Large intestine (tissue), 3 donors: ENCODE results near the gene TFR2. TPM values are rescaled to one million over a fixed set of nuclear protein-coding genes. Genes with fewer than 3 reads are reported as not detected.
"Not testable (repeated sequence)": the region's sequence is repeated elsewhere in the genome, so short reads cannot be mapped to it uniquely, and the experiment has no call there.

ENCODE experiments used
- DNase-seq, 2 donors: peaks; one replicate each; pipeline versions ENCODE4 v3.0.0 to v3.0.0-alpha.2; 2013
- H3K27ac ChIP-seq: one replicate; pipeline ENCODE4 v1.5.1; 2013; ENCODE audit warnings: low read length
- H3K27me3 ChIP-seq: 2 replicates; pipeline ENCODE4 v1.6.1; 2013; ENCODE audit warnings: low read length; ENCODE audit not compliant: control insufficient read depth, insufficient read depth
- H3K36me3 ChIP-seq: 2 replicates; pipeline ENCODE4 v1.6.1; 2013; ENCODE audit warnings: low read length; ENCODE audit not compliant: control insufficient read depth, insufficient read depth
- H3K4me1 ChIP-seq: one replicate; pipeline ENCODE4 v1.6.1; 2013; ENCODE audit warnings: low read length; ENCODE audit not compliant: control insufficient read depth, insufficient read depth
- H3K4me3 ChIP-seq: one replicate; pipeline ENCODE4 v1.5.1; 2013; ENCODE audit warnings: low read length
- H3K9me3 ChIP-seq: one replicate; pipeline ENCODE4 v1.6.1; 2013; ENCODE audit warnings: mild to moderate bottlenecking, low read depth, low read length, moderate library complexity; ENCODE audit not compliant: control insufficient read depth
- WGBS: methylation state at CpG from one replicate; pipeline ENCODE4 v1.1.5; 2013; ENCODE audit warnings: low lambda C conversion rate; ENCODE audit not compliant: insufficient coverage; 5-methylcytosine and 5-hydroxymethylcytosine counted together
- polyA plus RNA-seq: library from polyadenylated mRNA; unstranded; fragments of 120-200 nt; gene quantifications from one replicate; pipeline ENCODE4 v1.2.1, GENCODE V29; 2013

Gene TFR2
- polyA plus RNA-seq, 1 donor, result 2.7 TPM

DNA sequence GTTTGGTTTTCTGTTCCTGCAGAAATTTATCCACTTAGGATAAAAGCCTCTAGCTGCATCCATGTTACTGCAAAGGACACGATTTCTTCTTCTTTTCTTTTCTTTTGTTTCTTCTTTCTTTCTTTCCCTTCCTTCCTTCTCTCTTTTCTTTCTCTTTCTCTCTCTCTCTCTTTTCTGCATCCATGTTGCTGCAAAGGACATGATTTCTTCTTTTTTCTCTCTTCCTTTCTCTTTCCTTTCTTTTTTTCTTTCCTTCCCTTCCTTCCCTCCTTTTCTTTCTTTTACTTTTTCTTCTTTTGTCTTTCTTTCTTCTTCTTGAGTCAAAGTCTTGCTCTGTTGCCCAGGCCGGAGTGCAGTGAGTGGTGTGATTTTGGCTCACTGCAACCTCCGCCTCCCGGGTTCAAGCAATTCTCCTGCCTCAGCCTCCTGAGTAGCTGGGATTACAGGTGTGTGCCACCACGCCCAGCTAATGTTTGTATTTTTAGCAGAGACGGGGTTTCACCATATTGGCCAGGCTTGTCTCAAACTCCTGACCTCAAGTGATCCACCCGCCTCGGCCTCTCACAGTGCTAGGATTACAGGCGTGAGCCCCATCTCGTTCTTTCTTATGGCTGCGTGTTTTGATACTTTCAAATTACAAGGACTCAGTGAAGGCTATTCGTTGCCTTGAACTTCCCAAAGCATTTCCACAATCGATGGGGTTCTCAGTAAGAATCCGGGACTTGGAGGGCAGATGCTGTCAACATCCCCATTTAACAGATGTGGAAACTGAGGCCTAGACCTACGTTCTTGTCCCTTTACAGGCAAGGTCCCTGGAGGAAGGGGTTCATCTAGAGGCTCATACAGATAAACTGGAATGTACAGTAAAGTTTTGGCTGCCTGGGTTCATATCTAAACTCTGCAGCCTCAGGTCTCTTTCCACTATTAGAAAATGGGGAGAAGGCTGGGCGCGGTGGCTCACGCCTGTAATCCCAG lies 30.3 kb upstream of the TFR2 start:
- Histone ChIP-seq H3K4me1 (peaks cover 3% of the 10 kb centered on the region), H3K27me3 (peaks cover 5% of the 10 kb centered on the region), H3K36me3 (peaks cover 3% of the 10 kb centered on the region), H3K27ac (no peak overlapping the region), H3K9me3 (no peaks in the 10 kb centered on the region), H3K4me3 (no peak overlapping the region)
- no peak for DNase-seq
- 100% methylated on average over 1 of the region's 18 CpGs for WGBS

DNA sequence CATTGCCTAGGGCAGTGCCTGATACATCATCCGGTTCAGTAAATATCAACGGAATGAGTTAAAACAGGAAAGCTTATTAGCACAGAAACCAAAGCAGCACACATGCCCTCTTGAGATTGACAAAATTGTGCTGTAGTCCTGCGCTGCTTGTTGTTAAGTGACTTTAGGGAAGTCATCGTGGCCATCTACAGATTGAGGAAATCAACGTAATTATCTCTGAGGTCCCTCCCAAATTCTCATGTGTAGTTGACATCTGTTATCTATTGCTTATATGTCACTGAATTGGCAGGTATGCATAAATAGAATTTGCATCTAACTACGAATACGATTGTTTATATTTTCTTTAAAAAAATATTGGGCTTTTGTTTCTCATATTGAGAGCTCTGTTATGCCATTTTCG lies 28.7 kb upstream of the TFR2 start:
- H3K36me3 ChIP-seq, result no peaks in the 10 kb centered on the region
- no peaks in the 10 kb centered on the region for H3K9me3 ChIP-seq
- no peaks in the 10 kb centered on the region for H3K4me1 ChIP-seq
- DNase-seq, result no peak
- 100% methylated on average over 3 of the region's 8 CpGs for WGBS
- H3K27ac ChIP-seq, result no peak overlapping the region
- peaks cover 7% of the 10 kb centered on the region for H3K27me3 ChIP-seq
- H3K4me3 ChIP-seq, result no peak overlapping the region

DNA sequence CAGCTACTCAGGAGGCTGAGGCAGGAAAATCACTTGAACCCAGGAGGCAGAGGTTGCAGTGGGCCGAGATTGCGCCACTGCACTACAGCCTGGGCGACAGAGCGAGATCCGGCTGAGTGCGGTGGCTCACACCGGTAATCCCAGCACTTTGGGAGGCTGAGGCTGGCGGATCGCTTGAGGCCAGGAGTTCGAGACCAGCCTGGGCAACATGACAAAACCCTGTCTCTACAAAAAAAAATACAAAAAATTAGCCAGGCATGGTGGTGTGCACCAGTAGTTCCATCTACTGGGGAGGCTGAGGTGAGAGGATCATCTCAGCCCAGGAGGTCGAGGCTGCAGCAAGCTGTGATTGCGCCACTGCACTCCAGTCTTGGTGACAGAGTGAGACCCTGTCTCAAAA lies 27.8 kb upstream of the TFR2 start:
- H3K36me3 ChIP-seq, H3K9me3 ChIP-seq, H3K27me3 ChIP-seq, DNase-seq, H3K4me3 ChIP-seq, H3K4me1 ChIP-seq, H3K27ac ChIP-seq: not testable (repeated sequence)
- no CpG with 5 or more reads among the region's 12 CpGs for WGBS

GRCh38 chr7:100668069-100668449 lies 26.7 kb upstream of the TFR2 start:
- Histone ChIP-seq H3K9me3 (no peaks in the 10 kb centered on the region), H3K27ac (no peak overlapping the region), H3K36me3 (no peaks in the 10 kb centered on the region), H3K4me1 (no peaks in the 10 kb centered on the region), H3K27me3 (peaks cover 7% of the 10 kb centered on the region), H3K4me3 (no peak overlapping the region)
- 100% methylated on average over 1 of the region's 2 CpGs for WGBS
- no peak for DNase-seq

- Histone ChIP-seq H3K4me3 (no peak overlapping the region), H3K4me1 (no peaks in the 10 kb centered on the region), H3K27ac (no peak overlapping the region), H3K27me3 (peaks cover 7% of the 10 kb centered on the region), H3K36me3 (no peaks in the 10 kb centered on the region), H3K9me3 (no peaks in the 10 kb centered on the region)
- DNase-seq, result no peak
- 87% methylated on average over 4 of the region's 16 CpGs for WGBS
Measured at GRCh38 chr7:100667331-100668068, 26.1 kb upstream of the TFR2 start.

DNA sequence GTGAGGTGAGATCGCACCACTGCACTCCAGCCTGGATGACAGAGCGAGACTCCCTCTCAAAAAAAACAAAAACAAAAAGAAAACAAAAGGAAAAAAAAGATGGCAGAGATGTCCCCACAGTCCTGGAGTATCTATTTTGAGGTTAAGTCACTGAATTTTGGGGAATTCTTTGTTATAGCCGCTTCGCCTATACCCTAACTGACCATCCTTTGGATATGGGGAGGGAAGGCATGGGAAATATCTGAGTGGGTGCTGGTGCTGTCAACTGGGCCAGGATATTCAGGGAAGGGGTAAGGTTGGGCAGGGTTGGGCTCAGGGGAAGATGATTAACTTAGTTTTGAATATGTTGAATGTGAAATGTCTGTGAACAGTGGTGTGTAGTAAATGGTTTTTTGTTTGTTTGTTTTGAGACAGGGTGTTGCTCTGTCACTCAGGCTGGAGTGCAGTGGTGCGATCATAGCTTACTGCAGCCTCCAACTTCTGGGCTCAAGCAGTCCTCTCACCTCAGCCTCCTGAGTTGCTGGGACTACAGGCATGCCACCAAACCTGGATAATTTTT lies 23.9 kb upstream of the TFR2 start:
- peaks cover 6% of the 10 kb centered on the region for H3K27me3 ChIP-seq
- H3K4me3 ChIP-seq, result no peak overlapping the region
- no peaks in the 10 kb centered on the region for H3K36me3 ChIP-seq
- no peak overlapping the region for H3K27ac ChIP-seq
- H3K4me1 ChIP-seq, result no peaks in the 10 kb centered on the region
- no peaks in the 10 kb centered on the region for H3K9me3 ChIP-seq
- DNase-seq, result no peak
- no CpG with 5 or more reads among the region's 5 CpGs for WGBS

DNA sequence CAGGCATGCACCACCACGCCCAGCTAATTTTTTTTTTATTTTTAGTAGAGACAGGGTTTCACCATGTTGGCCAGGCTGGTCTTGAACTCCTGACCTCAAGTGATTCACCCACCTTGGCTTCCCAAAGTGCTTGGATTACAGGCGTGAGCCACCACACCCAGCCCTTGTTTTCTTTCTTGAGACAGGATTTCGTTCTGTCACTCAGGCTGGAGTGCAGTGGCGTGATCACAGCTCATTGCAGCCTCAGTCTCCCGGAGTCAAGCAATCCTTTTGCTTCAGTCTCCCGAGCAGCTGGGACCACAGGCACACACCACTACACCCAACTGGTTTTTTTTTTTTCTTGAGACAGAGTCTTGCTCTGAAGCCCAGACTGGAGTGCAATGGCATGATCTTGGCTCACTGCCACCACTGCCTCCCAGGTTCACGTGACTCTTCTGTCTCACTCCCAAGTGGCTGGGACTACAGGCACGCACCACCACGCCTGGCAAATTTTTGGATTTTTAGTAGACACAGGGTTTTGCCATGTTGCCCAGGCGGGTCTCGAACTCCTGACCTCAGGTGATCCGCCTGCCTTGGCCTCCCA lies 20.9 kb upstream of the TFR2 start:
- not testable (repeated sequence) for DNase-seq, H3K4me1 ChIP-seq, H3K27ac ChIP-seq, H3K4me3 ChIP-seq, H3K9me3 ChIP-seq, H3K36me3 ChIP-seq
- peaks cover 14% of the 10 kb centered on the region for H3K27me3 ChIP-seq
- WGBS, result no CpG with 5 or more reads among the region's 12 CpGs

DNA sequence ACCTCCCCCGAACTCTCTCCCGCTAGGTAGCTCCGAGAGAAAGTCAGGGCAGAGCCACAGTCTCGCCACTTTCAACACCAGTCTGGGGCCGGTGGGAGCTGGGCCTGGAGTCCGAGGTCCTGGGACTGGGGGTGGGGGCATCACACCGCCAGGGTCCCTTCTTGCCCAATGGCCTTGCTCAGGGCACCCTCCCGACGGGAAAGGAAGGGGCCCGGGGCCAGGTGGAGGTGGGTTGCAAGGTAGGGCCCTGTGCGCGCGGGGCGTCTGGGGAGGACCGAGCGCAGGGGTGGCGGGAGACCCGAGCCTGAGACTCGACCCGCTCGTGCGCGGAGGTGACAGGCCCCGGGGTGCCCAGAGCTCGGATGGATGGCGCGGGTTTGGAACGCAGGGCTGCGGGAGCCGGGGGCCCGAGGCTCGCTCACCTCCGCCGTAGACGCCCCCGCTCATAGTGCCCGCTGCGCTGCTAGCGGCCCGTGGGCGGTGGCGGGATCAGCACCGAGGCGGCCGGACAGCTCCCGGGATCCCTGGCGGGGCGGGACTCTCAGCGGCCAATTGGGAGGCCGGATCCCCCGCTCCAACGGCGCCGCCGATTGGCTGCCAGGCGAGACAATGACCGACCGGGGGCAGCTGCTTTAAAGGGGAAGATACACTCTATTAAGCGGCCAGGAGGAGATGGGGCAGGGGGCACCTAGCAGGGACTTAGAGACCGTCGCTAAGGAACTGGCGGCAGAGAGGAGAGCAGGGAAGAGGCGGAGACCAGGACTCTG lies 14.7 kb upstream of the TFR2 start, which contains the start of gene ACTL6B:
ACTL6B (minus strand) TSS at position 541 of the 767 bp plus-strand sequence; CDS start at position 447, 94 bp downstream.
- DNase-seq, result peak in 1 of 2 donors; percentile 55
- no CpG with 5 or more reads among the region's 63 CpGs for WGBS
- Histone ChIP-seq H3K9me3 (peaks cover 10% of the 10 kb centered on the region), H3K27me3 (peaks cover 41% of the 10 kb centered on the region), H3K4me3 (no peak within 1 kb of the TSS), H3K36me3 (no peaks in the 10 kb centered on the region), H3K4me1 (no peaks in the 10 kb centered on the region), H3K27ac (no peak within 1 kb of the TSS)

- DNase-seq, result no peak
- H3K36me3 ChIP-seq, result no peaks in the 10 kb centered on the region
- peaks cover 40% of the 10 kb centered on the region for H3K27me3 ChIP-seq
- H3K27ac ChIP-seq, result no peak overlapping the region
- H3K9me3 ChIP-seq, result peaks cover 10% of the 10 kb centered on the region
- no peak overlapping the region for H3K4me3 ChIP-seq
- H3K4me1 ChIP-seq, result no peaks in the 10 kb centered on the region
- no CpG with 5 or more reads among the region's 25 CpGs for WGBS
Measured at GRCh38 chr7:100654908-100655831, 13.8 kb upstream of the TFR2 start.
